ENCODE data around the gene KLHL4. TPM values are rescaled to one million over a fixed set of nuclear protein-coding genes. Genes with fewer than 3 reads are reported as not detected.
"Not testable (repeated sequence)": the region's sequence is repeated elsewhere in the genome, so short reads cannot be mapped to it uniquely, and the experiment has no call there.

The KLHL4 gene
- polyA plus RNA-seq, 1 experiment = 0.33 TPM

DNA sequence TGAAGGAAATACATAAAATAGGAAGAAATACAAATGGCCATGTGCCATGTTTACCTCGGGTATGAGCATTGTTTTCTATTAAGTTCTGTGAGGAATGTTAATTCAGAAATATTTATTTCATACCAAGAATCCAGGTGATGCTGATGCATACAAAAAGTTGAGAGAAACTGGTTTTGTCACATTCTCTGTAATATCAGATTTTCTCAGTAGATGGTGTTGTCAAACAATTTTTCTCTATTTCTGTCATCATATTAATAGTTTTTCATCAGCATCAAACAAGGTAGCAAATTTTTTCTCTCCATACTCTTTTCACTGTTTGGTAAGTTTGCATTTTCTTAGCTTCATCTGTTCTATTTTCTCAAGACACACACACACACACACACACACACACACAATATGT lies 179.8 kb downstream of the KLHL4 start:
- TF ChIP-seq, protein P1, sequence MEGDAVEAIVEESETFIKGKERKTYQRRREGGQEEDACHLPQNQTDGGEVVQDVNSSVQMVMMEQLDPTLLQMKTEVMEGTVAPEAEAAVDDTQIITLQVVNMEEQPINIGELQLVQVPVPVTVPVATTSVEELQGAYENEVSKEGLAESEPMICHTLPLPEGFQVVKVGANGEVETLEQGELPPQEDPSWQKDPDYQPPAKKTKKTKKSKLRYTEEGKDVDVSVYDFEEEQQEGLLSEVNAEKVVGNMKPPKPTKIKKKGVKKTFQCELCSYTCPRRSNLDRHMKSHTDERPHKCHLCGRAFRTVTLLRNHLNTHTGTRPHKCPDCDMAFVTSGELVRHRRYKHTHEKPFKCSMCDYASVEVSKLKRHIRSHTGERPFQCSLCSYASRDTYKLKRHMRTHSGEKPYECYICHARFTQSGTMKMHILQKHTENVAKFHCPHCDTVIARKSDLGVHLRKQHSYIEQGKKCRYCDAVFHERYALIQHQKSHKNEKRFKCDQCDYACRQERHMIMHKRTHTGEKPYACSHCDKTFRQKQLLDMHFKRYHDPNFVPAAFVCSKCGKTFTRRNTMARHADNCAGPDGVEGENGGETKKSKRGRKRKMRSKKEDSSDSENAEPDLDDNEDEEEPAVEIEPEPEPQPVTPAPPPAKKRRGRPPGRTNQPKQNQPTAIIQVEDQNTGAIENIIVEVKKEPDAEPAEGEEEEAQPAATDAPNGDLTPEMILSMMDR (IDR thresholded peaks at IDR 0.05; ENCODE audit: low read depth, low read length) = no peak
- Histone ChIP-seq H3K4me3 (ENCODE audit: low read depth, low read length) (no peak overlapping the region), H3K27ac (ENCODE audit: low read depth, low read length) (no peak overlapping the region), H3K27me3 (ENCODE audit: control insufficient read depth, insufficient read depth, low read length) (no peaks in the 10 kb centered on the region), H3K9me3 (ENCODE audit: control insufficient read depth, insufficient read depth, low read length) (no peaks in the 10 kb centered on the region)
- ChIA-PET CTCF (no interaction called here), POLR2A (no interaction called here)
- no peak for DNase-seq (ENCODE audit: low read depth, low spot score)

DNA sequence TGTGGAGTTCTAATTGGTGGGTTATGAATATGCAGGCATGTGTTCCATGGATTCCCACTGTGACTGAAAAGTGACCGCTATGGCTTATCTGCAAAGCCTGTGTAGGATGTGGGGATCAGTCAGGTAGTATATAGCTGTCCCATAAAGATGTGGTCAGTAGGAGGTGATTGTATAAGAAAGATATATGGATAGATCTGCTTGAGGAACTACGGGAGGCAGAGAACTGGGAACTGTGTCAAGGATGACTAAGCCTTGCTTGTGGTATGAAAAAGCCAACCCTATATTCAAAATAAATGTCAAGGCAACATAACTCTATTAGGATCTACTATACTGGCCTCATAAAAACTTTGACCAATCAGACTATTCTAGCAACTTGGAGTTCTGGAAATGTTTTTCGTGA lies 185.2 kb downstream of the KLHL4 start:
- no peaks in the 10 kb centered on the region for H3K27me3 ChIP-seq (ENCODE audit: control insufficient read depth, insufficient read depth, low read length)
- H3K4me3 ChIP-seq (ENCODE audit: low read depth, low read length) = no peak overlapping the region
- no peak for DNase-seq (ENCODE audit: low read depth, low spot score)
- no peak overlapping the region for H3K27ac ChIP-seq (ENCODE audit: low read depth, low read length)
- TF ChIP-seq, protein P1 (IDR thresholded peaks at IDR 0.05; ENCODE audit: low read depth, low read length) = no peak
- H3K9me3 ChIP-seq (ENCODE audit: control insufficient read depth, insufficient read depth, low read length) = no peaks in the 10 kb centered on the region
- CTCF ChIA-PET = interaction anchor here (0.6 kb wide), 1 partner anchor 23 kb away, joined by 3 read pairs; no protein-coding TSS in a partner anchor
- POLR2A ChIA-PET = no interaction called here

DNA sequence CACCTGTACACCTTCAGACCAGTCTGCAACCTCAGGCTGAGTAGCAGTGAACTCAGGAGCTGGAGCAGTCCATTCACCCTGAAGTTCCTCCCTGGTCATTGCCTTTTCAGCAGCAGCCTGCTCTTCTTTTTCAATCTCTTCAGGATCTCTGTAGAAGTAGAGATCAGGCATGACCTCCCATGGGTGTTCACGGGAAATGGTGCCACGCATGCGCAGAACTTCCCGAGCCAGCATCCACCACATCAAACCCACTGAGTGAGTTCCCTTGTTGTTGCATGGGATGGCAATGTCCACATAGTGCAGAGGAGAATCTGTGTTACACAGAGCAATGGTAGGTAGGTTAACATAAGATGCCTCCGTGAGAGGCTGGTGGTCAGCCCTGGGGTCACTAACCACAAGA lies 185.9 kb downstream of the KLHL4 start:
- DNase-seq (ENCODE audit: low read depth, low spot score); H3K9me3 ChIP-seq (ENCODE audit: control insufficient read depth, insufficient read depth, low read length); H3K27me3 ChIP-seq (ENCODE audit: control insufficient read depth, insufficient read depth, low read length); CTCF ChIA-PET; H3K27ac ChIP-seq (ENCODE audit: low read depth, low read length); H3K4me3 ChIP-seq (ENCODE audit: low read depth, low read length); POLR2A ChIA-PET: not testable (repeated sequence)

DNA sequence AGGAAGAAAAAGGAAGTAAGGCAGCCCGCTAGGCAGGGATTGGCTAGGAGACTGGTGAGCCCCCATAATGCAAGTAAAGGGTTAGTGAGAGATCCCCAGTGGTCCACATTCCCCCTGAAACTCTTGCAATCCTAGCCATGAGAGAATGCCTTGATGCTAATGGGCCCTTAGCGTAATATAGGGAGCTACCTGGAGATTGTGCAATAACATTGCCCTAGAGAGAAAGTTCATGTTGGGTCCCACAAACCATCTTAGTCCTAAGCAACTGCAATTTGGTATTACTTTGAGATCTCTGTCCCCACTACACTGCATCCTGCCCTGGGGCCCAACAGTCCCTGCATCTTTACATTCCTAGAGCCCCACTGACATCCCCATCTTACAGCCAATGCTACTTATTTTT lies 188.5 kb downstream of the KLHL4 start:
- H3K27me3 ChIP-seq (ENCODE audit: control insufficient read depth, insufficient read depth, low read length) = no peaks in the 10 kb centered on the region
- H3K9me3 ChIP-seq (ENCODE audit: control insufficient read depth, insufficient read depth, low read length) = peaks cover 4% of the 10 kb centered on the region; the same call in 1 of the 2 replicates
- no peak for DNase-seq (ENCODE audit: low read depth, low spot score)
- H3K27ac ChIP-seq (ENCODE audit: low read depth, low read length) = no peak overlapping the region
- ChIA-PET CTCF (no interaction called here), POLR2A (no interaction called here)
- TF ChIP-seq, protein P1 (IDR thresholded peaks at IDR 0.05; ENCODE audit: low read depth, low read length) = no peak
- H3K4me3 ChIP-seq (ENCODE audit: low read depth, low read length) = no peak overlapping the region

DNA sequence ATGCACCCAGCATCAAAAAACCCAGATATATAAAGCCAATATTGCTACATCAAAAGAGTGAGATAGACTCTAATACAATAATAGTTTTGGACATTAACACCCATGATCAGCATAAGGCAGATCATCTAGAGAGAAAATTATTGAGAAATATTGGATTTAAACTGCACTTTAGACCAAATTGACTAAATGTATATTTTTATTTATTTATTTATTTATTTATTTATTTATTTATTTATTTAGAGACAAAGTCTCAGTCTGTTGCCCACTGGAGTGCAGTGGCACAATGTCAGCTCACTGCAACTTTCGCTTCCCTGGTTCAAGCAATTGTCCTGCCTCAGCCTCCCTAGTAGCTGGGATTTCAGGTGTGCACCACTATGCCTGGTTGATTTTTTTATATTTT lies 193.0 kb downstream of the KLHL4 start:
- POLR2A ChIA-PET = no interaction called here
- H3K4me3 ChIP-seq (ENCODE audit: low read depth, low read length) = no peak overlapping the region
- no peak for DNase-seq (ENCODE audit: low read depth, low spot score)
- H3K9me3 ChIP-seq (ENCODE audit: control insufficient read depth, insufficient read depth, low read length) = peaks cover 4% of the 10 kb centered on the region; the same call in 1 of the 2 replicates
- no peaks in the 10 kb centered on the region for H3K27me3 ChIP-seq (ENCODE audit: control insufficient read depth, insufficient read depth, low read length)
- CTCF ChIA-PET = no interaction called here
- no peak overlapping the region for H3K27ac ChIP-seq (ENCODE audit: low read depth, low read length)
- TF ChIP-seq, protein P1 (IDR thresholded peaks at IDR 0.05; ENCODE audit: low read depth, low read length) = no peak

Measured in AG04450 (cell line).